Thoracic aorta (tissue), 2 donors: Measurements from ENCODE around the gene MEGF10. TPM values are rescaled to one million over a fixed set of nuclear protein-coding genes. Genes with fewer than 3 reads are reported as not detected.

Experiments
- ATAC-seq: fragments of 150-250 bp; one replicate; pipeline ENCODE4 v1.8.0; 2017; ENCODE audit warnings: low read depth; ENCODE audit not compliant: insufficient number of reproducible peaks, low FRiP score
- DNase-seq: peaks from one replicate; pipeline ENCODE4 v3.0.0-alpha.2; 2020; ENCODE audit warnings: low spot score
- H3K27ac ChIP-seq, 2 donors: fragments of 200-600 bp; sonication (generic); 1 replicate in 1 of 2; 2 replicates in 1 of 2; pipeline ENCODE4 v1.5.1; 2016; ENCODE audit warnings: mild to moderate bottlenecking in 2 of 2, moderate library complexity in 2 of 2
- H3K27me3 ChIP-seq: fragments of 200-600 bp; sonication (generic); replicated peaks from 2 replicates; pipeline ENCODE4 v1.6.0; 2016; ENCODE audit warnings: mild to moderate bottlenecking; ENCODE audit not compliant: insufficient read depth
- H3K36me3 ChIP-seq: fragments of 200-600 bp; sonication (generic); one replicate; pipeline ENCODE4 v1.5.1; 2016
- H3K4me1 ChIP-seq, 2 donors: fragments of 200-600 bp; sonication (generic); 1 replicate in 1 of 2; 2 replicates in 1 of 2; pipeline versions ENCODE4 v1.5.1 to v1.6.0; 2016; ENCODE audit warnings: low read depth in 2 of 2, mild to moderate bottlenecking in 1 of 2; ENCODE audit not compliant: control insufficient read depth in 1 of 2
- H3K4me3 ChIP-seq: fragments of 200-600 bp; sonication (generic); 2 replicates; pipeline ENCODE4 v1.5.1; 2016; ENCODE audit warnings: mild to moderate bottlenecking
- H3K9me3 ChIP-seq: fragments of 200-600 bp; sonication (generic); 2 replicates; pipeline ENCODE4 v1.5.1; 2016
- total RNA-seq, 2 donors: library from RNA; depleted of rRNA; stranded (reverse); fragments of >200 nt; gene quantifications; one replicate each; pipeline versions ENCODE4 v1.1.0 to v1.2.3, GENCODE V29; 2016
- TF ChIP-seq, protein P1 (sequence below): fragments of 200-600 bp; sonication (generic); IDR thresholded peaks from one replicate; pipeline ENCODE4 v1.5.1; 2019; ENCODE audit warnings: antibody characterized with exemption

MEGF10 gene
- total RNA-seq, 2 donors from 2014 or later: under 0.01 to 0.21 TPM

DNA sequence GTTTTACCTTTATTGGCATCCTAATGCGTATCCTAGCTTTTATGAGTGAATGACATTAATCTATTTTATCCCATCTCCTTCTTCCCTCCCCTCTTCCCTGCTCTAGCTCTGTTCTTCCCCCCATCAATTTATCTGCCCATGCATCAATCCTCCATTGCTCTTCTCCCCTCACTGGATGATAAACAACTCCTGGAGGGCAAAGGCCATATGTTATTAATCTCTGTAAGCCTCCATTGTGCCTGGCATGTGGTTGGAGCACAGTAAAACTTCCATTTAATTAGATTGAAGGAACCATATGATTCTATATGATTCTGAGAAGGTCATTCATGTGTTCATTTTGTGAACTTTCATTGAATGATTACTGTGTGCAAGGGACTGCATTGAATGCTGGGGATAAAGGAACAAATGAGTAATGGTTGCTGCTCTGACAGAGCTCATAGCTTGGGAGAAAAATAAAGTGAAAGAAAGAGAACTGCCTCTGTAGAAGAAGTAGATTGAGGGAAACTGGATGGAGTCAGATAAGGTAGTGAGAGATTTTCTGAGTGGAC lies 85.0 kb downstream of the MEGF10 start:
- TF ChIP-seq, protein P1, sequence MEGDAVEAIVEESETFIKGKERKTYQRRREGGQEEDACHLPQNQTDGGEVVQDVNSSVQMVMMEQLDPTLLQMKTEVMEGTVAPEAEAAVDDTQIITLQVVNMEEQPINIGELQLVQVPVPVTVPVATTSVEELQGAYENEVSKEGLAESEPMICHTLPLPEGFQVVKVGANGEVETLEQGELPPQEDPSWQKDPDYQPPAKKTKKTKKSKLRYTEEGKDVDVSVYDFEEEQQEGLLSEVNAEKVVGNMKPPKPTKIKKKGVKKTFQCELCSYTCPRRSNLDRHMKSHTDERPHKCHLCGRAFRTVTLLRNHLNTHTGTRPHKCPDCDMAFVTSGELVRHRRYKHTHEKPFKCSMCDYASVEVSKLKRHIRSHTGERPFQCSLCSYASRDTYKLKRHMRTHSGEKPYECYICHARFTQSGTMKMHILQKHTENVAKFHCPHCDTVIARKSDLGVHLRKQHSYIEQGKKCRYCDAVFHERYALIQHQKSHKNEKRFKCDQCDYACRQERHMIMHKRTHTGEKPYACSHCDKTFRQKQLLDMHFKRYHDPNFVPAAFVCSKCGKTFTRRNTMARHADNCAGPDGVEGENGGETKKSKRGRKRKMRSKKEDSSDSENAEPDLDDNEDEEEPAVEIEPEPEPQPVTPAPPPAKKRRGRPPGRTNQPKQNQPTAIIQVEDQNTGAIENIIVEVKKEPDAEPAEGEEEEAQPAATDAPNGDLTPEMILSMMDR: no peak
- Histone ChIP-seq H3K27ac (no peak overlapping the region), H3K27me3 (no peaks in the 10 kb centered on the region), H3K4me3 (no peak overlapping the region), H3K9me3 (no peaks in the 10 kb centered on the region), H3K36me3 (no peaks in the 10 kb centered on the region), H3K4me1 (no peaks in the 10 kb centered on the region)
- ATAC-seq (no peak), DNase-seq (no peak)

DNA sequence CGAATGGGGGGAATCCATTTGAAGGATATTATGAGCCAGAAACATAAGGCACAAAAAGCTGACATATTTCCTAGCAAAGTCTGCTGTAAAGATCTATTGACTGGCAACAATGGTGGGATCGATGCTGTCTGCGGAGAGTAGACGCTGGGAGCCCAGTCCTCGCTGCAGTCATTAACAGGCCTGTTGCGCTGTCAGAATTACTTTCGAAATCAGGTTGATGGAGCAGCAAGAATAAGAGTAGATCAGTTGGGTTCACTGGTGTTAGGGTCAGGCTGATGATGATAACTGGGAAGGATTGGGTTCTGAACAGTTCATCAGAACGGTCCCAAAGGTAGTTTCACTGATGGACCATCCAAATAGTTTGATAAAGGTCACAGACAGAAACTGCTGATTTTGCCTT lies 87.1 kb downstream of the MEGF10 start:
- TF ChIP-seq, protein P1: no peak
- Histone ChIP-seq H3K36me3 (no peaks in the 10 kb centered on the region), H3K27me3 (no peaks in the 10 kb centered on the region), H3K27ac (no peak overlapping the region), H3K4me3 (no peak overlapping the region), H3K4me1 (no peaks in the 10 kb centered on the region), H3K9me3 (no peaks in the 10 kb centered on the region)
- DNase-seq: no peak
- ATAC-seq: no peak

DNA sequence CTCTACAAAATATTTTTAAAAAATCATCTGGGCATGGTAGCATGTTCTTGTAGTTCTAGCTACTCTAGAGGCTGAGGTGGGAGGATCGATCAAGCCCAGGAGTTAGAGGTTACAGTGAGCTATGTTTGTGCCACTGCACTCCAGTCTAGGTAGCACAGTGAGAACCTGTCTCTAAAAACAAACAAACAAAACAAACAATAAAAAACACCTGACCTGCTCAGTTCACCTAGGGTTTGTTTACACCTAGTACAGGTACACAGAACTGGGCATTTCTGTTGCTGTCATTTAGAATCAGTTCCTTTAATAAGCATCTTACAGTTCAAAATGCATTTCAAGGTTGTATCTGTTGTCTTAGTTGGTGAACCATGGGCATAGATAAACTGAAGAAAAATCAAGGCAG lies 95.3 kb downstream of the MEGF10 start:
- Histone ChIP-seq H3K36me3 (no peaks in the 10 kb centered on the region), H3K4me1 (no peaks in the 10 kb centered on the region), H3K4me3 (no peak overlapping the region), H3K27ac (no peak overlapping the region), H3K9me3 (no peaks in the 10 kb centered on the region), H3K27me3 (no peaks in the 10 kb centered on the region)
- TF ChIP-seq, protein P1: no peak
- DNase-seq (no peak), ATAC-seq (no peak)

DNA sequence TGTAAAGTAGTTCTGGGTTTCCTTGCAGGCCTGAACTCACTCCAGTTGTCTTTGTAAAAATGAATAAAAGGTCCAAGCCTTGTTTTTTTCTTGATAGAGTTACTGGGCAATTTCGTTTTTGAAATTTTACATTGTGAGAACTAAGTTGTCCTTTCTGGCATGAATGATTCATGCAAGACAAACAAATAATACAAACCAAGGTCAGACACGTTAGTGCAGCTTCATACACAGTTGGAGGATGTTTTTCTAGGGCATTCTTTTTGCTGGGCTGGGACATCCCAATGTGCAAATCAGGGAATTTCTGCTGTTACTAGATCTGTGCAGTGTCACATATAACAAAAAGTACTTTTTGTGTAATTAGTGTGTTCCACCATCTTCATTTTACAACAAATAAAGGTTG lies 96.0 kb downstream of the MEGF10 start:
- H3K4me3 ChIP-seq: no peak overlapping the region
- no peak overlapping the region for H3K27ac ChIP-seq
- no peak for DNase-seq
- no peaks in the 10 kb centered on the region for H3K36me3 ChIP-seq
- ATAC-seq: no peak
- TF ChIP-seq, protein P1: no peak
- H3K27me3 ChIP-seq: no peaks in the 10 kb centered on the region
- no peaks in the 10 kb centered on the region for H3K9me3 ChIP-seq
- H3K4me1 ChIP-seq: no peaks in the 10 kb centered on the region

DNA sequence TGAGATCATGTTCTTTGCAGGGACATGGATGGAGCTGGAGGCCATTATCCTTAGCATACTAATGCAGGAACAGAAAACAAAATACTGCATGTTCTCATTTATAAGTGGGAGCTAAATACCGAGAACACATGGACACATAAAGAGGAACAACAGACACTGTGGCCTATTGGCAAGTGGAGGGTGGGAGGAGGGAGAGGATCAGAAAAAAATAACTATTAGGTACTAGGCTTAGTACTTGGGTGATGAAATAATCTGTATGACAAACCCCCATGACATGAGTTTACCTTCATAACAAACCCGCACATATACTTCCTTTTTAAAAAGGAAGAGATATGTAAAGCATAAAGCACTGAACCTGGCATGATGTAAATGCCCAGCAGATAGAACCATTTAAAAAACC lies 99.0 kb downstream of the MEGF10 start:
- Histone ChIP-seq H3K4me1 (no peaks in the 10 kb centered on the region), H3K36me3 (no peaks in the 10 kb centered on the region), H3K27ac (no peak overlapping the region), H3K4me3 (no peak overlapping the region), H3K9me3 (no peaks in the 10 kb centered on the region), H3K27me3 (no peaks in the 10 kb centered on the region)
- ATAC-seq (no peak), DNase-seq (no peak)
- TF ChIP-seq, protein P1: no peak
